Ascending aorta (tissue), 2 donors: Measurements from ENCODE around the gene FAM174B. TPM values are rescaled to one million over a fixed set of nuclear protein-coding genes. Genes with fewer than 3 reads are reported as not detected.

Experiments used
- DNase-seq, 2 donors: peaks; one replicate each; pipeline ENCODE4 v3.0.0-alpha.2; 2019; ENCODE audit warnings: low spot score in 2 of 2
- H3K27ac ChIP-seq, 2 donors: fragments of 200-600 bp; sonication (generic); one replicate each; pipeline ENCODE4 v1.5.1; 2016 to 2017; ENCODE audit warnings: mild to moderate bottlenecking in 1 of 2
- H3K27me3 ChIP-seq: fragments of 200-600 bp; sonication (generic); one replicate; pipeline ENCODE4 v1.5.1; 2017
- H3K36me3 ChIP-seq, 2 donors: fragments of 200-600 bp; sonication (generic); one replicate each; pipeline ENCODE4 v1.5.1; 2016
- H3K4me1 ChIP-seq, 2 donors: fragments of 200-600 bp; sonication (generic); one replicate each; pipeline ENCODE4 v1.5.1; 2016 to 2017; ENCODE audit warnings: mild to moderate bottlenecking in 1 of 2
- H3K4me3 ChIP-seq, 2 donors: fragments of 200-600 bp; sonication (generic); one replicate each; pipeline ENCODE4 v1.5.1; 2016 to 2017; ENCODE audit warnings: mild to moderate bottlenecking in 1 of 2
- H3K9me3 ChIP-seq, 2 donors: fragments of 200-600 bp; sonication (generic); one replicate each; pipeline ENCODE4 v1.5.1; 2016
- intact Hi-C: fragments of 100-400 bp; cut with DNase I; formaldehyde crosslinking; loops from one replicate; pipeline ENCODE4 v1.15.1; 2023
- total RNA-seq: library from RNA; depleted of rRNA; stranded (reverse); fragments of >200 nt; gene quantifications from one replicate; pipeline ENCODE4 v1.1.0, GENCODE V29; 2016
- TF ChIP-seq, protein P1 (sequence below), 3 experiments: fragments of 200-600 bp in 2 of 3; fragments of 450-650 bp in 1 of 3; sonication (generic) in 2 of 3; IDR thresholded peaks; one replicate each; pipeline ENCODE4 v1.5.1; 2016 to 2019; ENCODE audit warnings: antibody characterized with exemption in 3 of 3, mild to moderate bottlenecking in 1 of 3, moderate library complexity in 1 of 3

Gene FAM174B
- total RNA-seq, 1 donor from 2014 or later: 5.2 TPM

DNA sequence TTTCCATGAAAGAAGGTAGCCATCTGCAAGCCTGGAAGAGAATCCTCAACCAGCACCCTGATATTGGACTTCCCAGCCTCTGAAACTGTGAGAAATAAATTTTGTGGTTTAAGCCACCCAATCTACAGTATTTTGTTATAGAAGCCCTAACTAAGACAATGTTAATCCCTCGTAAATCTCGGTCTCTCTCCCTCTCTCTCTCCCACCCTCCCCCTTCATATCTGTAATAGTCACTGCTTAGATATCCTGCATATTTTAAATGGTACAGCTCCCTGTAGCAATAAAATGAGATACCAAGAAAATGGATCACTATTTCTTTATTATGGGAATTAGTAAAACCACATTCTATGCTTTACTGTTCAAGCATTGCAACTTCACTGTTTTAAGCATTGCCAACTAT, 21.0 kb upstream of the FAM174B start:
- TF ChIP-seq, protein P1, sequence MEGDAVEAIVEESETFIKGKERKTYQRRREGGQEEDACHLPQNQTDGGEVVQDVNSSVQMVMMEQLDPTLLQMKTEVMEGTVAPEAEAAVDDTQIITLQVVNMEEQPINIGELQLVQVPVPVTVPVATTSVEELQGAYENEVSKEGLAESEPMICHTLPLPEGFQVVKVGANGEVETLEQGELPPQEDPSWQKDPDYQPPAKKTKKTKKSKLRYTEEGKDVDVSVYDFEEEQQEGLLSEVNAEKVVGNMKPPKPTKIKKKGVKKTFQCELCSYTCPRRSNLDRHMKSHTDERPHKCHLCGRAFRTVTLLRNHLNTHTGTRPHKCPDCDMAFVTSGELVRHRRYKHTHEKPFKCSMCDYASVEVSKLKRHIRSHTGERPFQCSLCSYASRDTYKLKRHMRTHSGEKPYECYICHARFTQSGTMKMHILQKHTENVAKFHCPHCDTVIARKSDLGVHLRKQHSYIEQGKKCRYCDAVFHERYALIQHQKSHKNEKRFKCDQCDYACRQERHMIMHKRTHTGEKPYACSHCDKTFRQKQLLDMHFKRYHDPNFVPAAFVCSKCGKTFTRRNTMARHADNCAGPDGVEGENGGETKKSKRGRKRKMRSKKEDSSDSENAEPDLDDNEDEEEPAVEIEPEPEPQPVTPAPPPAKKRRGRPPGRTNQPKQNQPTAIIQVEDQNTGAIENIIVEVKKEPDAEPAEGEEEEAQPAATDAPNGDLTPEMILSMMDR (IDR thresholded peaks at IDR 0.05): no peak
- Histone ChIP-seq H3K4me3 (no peak overlapping the region), H3K4me1 (peaks cover 0 to 1% of the 10 kb centered on the region in 2 donors), H3K27me3 (no peaks in the 10 kb centered on the region), H3K36me3 (no peaks in the 10 kb centered on the region), H3K9me3 (no peaks in the 10 kb centered on the region), H3K27ac (no peak overlapping the region)
- intact Hi-C loops: no loop called here
- no peak for DNase-seq

- Histone ChIP-seq H3K36me3 (no peaks in the 10 kb centered on the region), H3K4me3 (no peak overlapping the region), H3K9me3 (no peaks in the 10 kb centered on the region), H3K27ac (no peak overlapping the region), H3K27me3 (no peaks in the 10 kb centered on the region), H3K4me1 (no peaks in the 10 kb centered on the region)
- no peak for DNase-seq
- TF ChIP-seq, protein P1 (IDR thresholded peaks at IDR 0.05): no peak
- intact Hi-C loops: no loop called here
These were observed 19.9 kb upstream of the FAM174B start for GRCh38 chr15:92675485-92675884.

DNA sequence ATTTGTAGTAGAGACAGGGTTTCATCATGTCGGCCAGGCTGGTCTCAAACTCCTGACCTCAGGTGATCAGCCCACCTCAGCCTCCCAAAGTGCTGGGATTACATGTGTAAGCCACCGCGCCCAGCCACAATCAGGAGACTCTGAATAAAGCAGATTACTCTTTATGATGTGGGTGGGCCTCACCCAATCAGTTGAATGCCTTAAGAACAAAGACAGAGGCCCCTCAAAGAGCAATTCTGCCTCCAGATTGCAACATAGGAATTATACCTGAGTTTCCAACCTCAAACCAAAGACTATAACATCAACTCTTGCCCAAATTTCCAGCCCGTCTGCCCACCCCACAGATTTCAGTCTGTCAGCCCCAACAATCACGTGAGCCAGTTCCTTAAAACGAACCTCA, 18.8 kb upstream of the FAM174B start:
- Histone ChIP-seq H3K9me3 (no peaks in the 10 kb centered on the region), H3K27me3 (no peaks in the 10 kb centered on the region), H3K27ac (no peak overlapping the region), H3K36me3 (no peaks in the 10 kb centered on the region), H3K4me3 (no peak overlapping the region), H3K4me1 (no peaks in the 10 kb centered on the region)
- no peak for DNase-seq
- intact Hi-C loops: no loop called here
- TF ChIP-seq, protein P1 (IDR thresholded peaks at IDR 0.05): no peak

GRCh38 chr15:92672102-92672501, 16.5 kb upstream of the FAM174B start:
- intact Hi-C loops: no loop called here
- Histone ChIP-seq H3K4me1 (peaks cover 0 to 3% of the 10 kb centered on the region in 2 donors), H3K36me3 (no peaks in the 10 kb centered on the region), H3K4me3 (no peak overlapping the region), H3K9me3 (no peaks in the 10 kb centered on the region), H3K27me3 (no peaks in the 10 kb centered on the region), H3K27ac (no peak overlapping the region)
- DNase-seq: no peak
- TF ChIP-seq, protein P1 (IDR thresholded peaks at IDR 0.05): no peak

- Histone ChIP-seq H3K9me3 (no peaks in the 10 kb centered on the region), H3K27ac (no peak overlapping the region), H3K4me1 (peaks cover 2 to 3% of the 10 kb centered on the region in 2 donors), H3K27me3 (no peaks in the 10 kb centered on the region), H3K36me3 (no peaks in the 10 kb centered on the region), H3K4me3 (no peak overlapping the region)
- TF ChIP-seq, protein P1 (IDR thresholded peaks at IDR 0.05): no peak
- no peak for DNase-seq
- intact Hi-C loops: no loop called here
These were observed 15.8 kb upstream of the FAM174B start for GRCh38 chr15:92671406-92671805.

- intact Hi-C loops: no loop called here
- Histone ChIP-seq H3K4me3 (no peak overlapping the region), H3K27ac (no peak overlapping the region), H3K27me3 (no peaks in the 10 kb centered on the region), H3K9me3 (no peaks in the 10 kb centered on the region), H3K36me3 (no peaks in the 10 kb centered on the region), H3K4me1 (peaks cover 9% of the 10 kb centered on the region in 2 donors)
- no peak for DNase-seq
- TF ChIP-seq, protein P1 (IDR thresholded peaks at IDR 0.05): no peak
These were observed 15.0 kb upstream of the FAM174B start for GRCh38 chr15:92670621-92671020.
